Measurements from ENCODE around the gene KRTAP22-2.

KRTAP22-2 gene

GRCh38 chr21:30592140-30592539, 1.9 kb upstream of the KRTAP22-2 start, which contains the start of gene KRTAP6-3:
KRTAP6-3 (plus strand) TSS chr21:30592440; CDS start chr21:30592446, 6 bp downstream.
- DNase-seq = no peak
- ATAC-seq = no peak
- Mint-ChIP-seq H3K27ac (no peak within 1 kb of the TSS), H3K4me1 (no peaks in the 10 kb centered on the region), H3K27me3 (no peaks in the 10 kb centered on the region), H3K9me3 (no peaks in the 10 kb centered on the region), H3K4me3 (no peak within 1 kb of the TSS)

GRCh38 chr21:30582870-30583269, 7.3 kb downstream of the KRTAP22-2 start:
- H3K4me3 Mint-ChIP-seq = no peak overlapping the region
- H3K9me3 Mint-ChIP-seq = peaks cover 0 to 8% of the 10 kb centered on the region in 2 donors
- DNase-seq (no peak), ATAC-seq (no peak)
- H3K27me3 Mint-ChIP-seq = no peaks in the 10 kb centered on the region
- no peaks in the 10 kb centered on the region for H3K4me1 Mint-ChIP-seq
- no peak overlapping the region for H3K27ac Mint-ChIP-seq

GRCh38 chr21:30580132-30580531, 10.1 kb downstream of the KRTAP22-2 start:
- no peaks in the 10 kb centered on the region for H3K27me3 Mint-ChIP-seq

GRCh38 chr21:30579346-30579745, 10.9 kb downstream of the KRTAP22-2 start:
- no peak overlapping the region for H3K4me3 Mint-ChIP-seq
- no peak overlapping the region for H3K27ac Mint-ChIP-seq
- no peak for ATAC-seq
- peaks cover 0 to 3% of the 10 kb centered on the region in 2 donors for H3K9me3 Mint-ChIP-seq
- no peaks in the 10 kb centered on the region for H3K4me1 Mint-ChIP-seq
- DNase-seq = no peak
- H3K27me3 Mint-ChIP-seq = no peaks in the 10 kb centered on the region

More at GRCh38 chr21:30580132-30580531, 10.1 kb downstream of the KRTAP22-2 start:
- Mint-ChIP-seq H3K9me3 (peaks cover 0 to 8% of the 10 kb centered on the region in 2 donors), H3K27ac (no peak overlapping the region), H3K4me3 (no peak overlapping the region), H3K4me1 (no peaks in the 10 kb centered on the region)
- DNase-seq (no peak), ATAC-seq (no peak)

- DNase-seq (no peak), ATAC-seq (no peak)
- Mint-ChIP-seq H3K27me3 (no peaks in the 10 kb centered on the region), H3K4me1 (no peaks in the 10 kb centered on the region), H3K9me3 (no peaks in the 10 kb centered on the region), H3K27ac (no peak overlapping the region), H3K4me3 (no peak overlapping the region)
These were observed 12.4 kb downstream of the KRTAP22-2 start for GRCh38 chr21:30577766-30578165.

GRCh38 chr21:30567617-30568016, 22.6 kb downstream of the KRTAP22-2 start:
- peaks cover 7 to 10% of the 10 kb centered on the region in 2 donors for H3K9me3 Mint-ChIP-seq
- DNase-seq = no peak
- no peak for ATAC-seq
- H3K27ac Mint-ChIP-seq = no peak overlapping the region
- no peak overlapping the region for H3K4me3 Mint-ChIP-seq
- no peaks in the 10 kb centered on the region for H3K27me3 Mint-ChIP-seq
- H3K4me1 Mint-ChIP-seq = no peaks in the 10 kb centered on the region

- H3K4me1 Mint-ChIP-seq = no peaks in the 10 kb centered on the region
- no peak for ATAC-seq
- H3K4me3 Mint-ChIP-seq = no peak overlapping the region
- DNase-seq = no peak
- no peaks in the 10 kb centered on the region for H3K27me3 Mint-ChIP-seq
- no peak overlapping the region for H3K27ac Mint-ChIP-seq
- peaks cover 0 to 6% of the 10 kb centered on the region in 2 donors for H3K9me3 Mint-ChIP-seq
These were observed 26.6 kb downstream of the KRTAP22-2 start for GRCh38 chr21:30563630-30564029.

GRCh38 chr21:30563072-30563471, 27.1 kb downstream of the KRTAP22-2 start:
- H3K4me3 Mint-ChIP-seq = no peak overlapping the region
- H3K27ac Mint-ChIP-seq = no peak overlapping the region
- no peak for ATAC-seq
- peaks cover 0 to 6% of the 10 kb centered on the region in 2 donors for H3K9me3 Mint-ChIP-seq
- H3K27me3 Mint-ChIP-seq = no peaks in the 10 kb centered on the region
- H3K4me1 Mint-ChIP-seq = no peaks in the 10 kb centered on the region
- no peak for DNase-seq

- ATAC-seq (no peak), DNase-seq (no peak)
- no peak overlapping the region for H3K27ac Mint-ChIP-seq
- peaks cover 0 to 6% of the 10 kb centered on the region in 2 donors for H3K9me3 Mint-ChIP-seq
- H3K27me3 Mint-ChIP-seq = no peaks in the 10 kb centered on the region
- H3K4me1 Mint-ChIP-seq = no peaks in the 10 kb centered on the region
- no peak overlapping the region for H3K4me3 Mint-ChIP-seq
These were observed 28.2 kb downstream of the KRTAP22-2 start for GRCh38 chr21:30561957-30562356.

GRCh38 chr21:30561264-30561895, 28.8 kb downstream of the KRTAP22-2 start, which contains the start of gene KRTAP19-7:
KRTAP19-7 (minus strand) TSS chr21:30561314; CDS start chr21:30561289, 25 bp downstream.
- H3K4me3 Mint-ChIP-seq = no peak within 1 kb of the TSS
- no peaks in the 10 kb centered on the region for H3K4me1 Mint-ChIP-seq
- ATAC-seq (no peak), DNase-seq (no peak)
- H3K27ac Mint-ChIP-seq = no peak within 1 kb of the TSS
- H3K27me3 Mint-ChIP-seq = no peaks in the 10 kb centered on the region
- peaks cover 0 to 6% of the 10 kb centered on the region in 2 donors for H3K9me3 Mint-ChIP-seq

GRCh38 chr21:30555095-30555494, 35.1 kb downstream of the KRTAP22-2 start:
- Mint-ChIP-seq H3K4me1 (no peaks in the 10 kb centered on the region), H3K27ac (no peak overlapping the region)
- no peak for ATAC-seq

GRCh38 chr21:30552782-30553181, 37.4 kb downstream of the KRTAP22-2 start:
- Mint-ChIP-seq H3K4me1 (no peaks in the 10 kb centered on the region), H3K27ac (no peak overlapping the region), H3K27me3 (no peaks in the 10 kb centered on the region), H3K9me3 (peaks cover 0 to 6% of the 10 kb centered on the region in 2 donors), H3K4me3 (no peak overlapping the region)
- DNase-seq (no peak), ATAC-seq (no peak)

More at GRCh38 chr21:30555095-30555494, 35.1 kb downstream of the KRTAP22-2 start:
- H3K4me3 Mint-ChIP-seq = no peak overlapping the region
- peaks cover 0 to 13% of the 10 kb centered on the region in 2 donors for H3K9me3 Mint-ChIP-seq
- no peaks in the 10 kb centered on the region for H3K27me3 Mint-ChIP-seq
- no peak for DNase-seq

GRCh38 chr21:30541764-30542163, 48.4 kb downstream of the KRTAP22-2 start, which contains the start of gene KRTAP19-6:
KRTAP19-6 (minus strand) TSS chr21:30541864; CDS start chr21:30541833, 31 bp downstream.
- H3K27me3 Mint-ChIP-seq = no peaks in the 10 kb centered on the region
- DNase-seq (no peak), ATAC-seq (no peak)
- no peaks in the 10 kb centered on the region for H3K4me1 Mint-ChIP-seq
- peaks cover 4 to 7% of the 10 kb centered on the region in 2 donors for H3K9me3 Mint-ChIP-seq
- no peak within 1 kb of the TSS for H3K4me3 Mint-ChIP-seq
- no peak within 1 kb of the TSS for H3K27ac Mint-ChIP-seq
